ENCODE results near the gene CTNNAL1. TPM values are rescaled to one million over a fixed set of nuclear protein-coding genes. Genes with fewer than 3 reads are reported as not detected.

Gene CTNNAL1
- total RNA-seq, 1 donor from 2014 or later, result 63.4 TPM

- no peak overlapping the region for H3K4me3 ChIP-seq (ENCODE audit: low read depth, low read length)
- TF ChIP-seq CTCF (IDR thresholded peaks at IDR 0.05; ENCODE audit: insufficient read depth, low read length, severe bottlenecking), result peak; percentile 43
- H3K27me3 ChIP-seq (ENCODE audit: control insufficient read depth, insufficient read depth, low read length), result no peaks in the 10 kb centered on the region
- FAIRE-seq (no peak), DNase-seq (ENCODE audit: low read depth) (peak; percentile 64)
- H3K36me3 ChIP-seq (ENCODE audit: control insufficient read depth, insufficient read depth, low read length), result no peaks in the 10 kb centered on the region
These were observed 59.2 kb downstream of the CTNNAL1 start for GRCh38 chr9:108953983-108954574.

GRCh38 chr9:108951578-108951977 lies 61.7 kb downstream of the CTNNAL1 start:
- no peaks in the 10 kb centered on the region for H3K27me3 ChIP-seq (ENCODE audit: control insufficient read depth, insufficient read depth, low read length)
- no peak for TF ChIP-seq CTCF (IDR thresholded peaks at IDR 0.05; ENCODE audit: insufficient read depth, low read length, severe bottlenecking)
- no peak for FAIRE-seq
- H3K36me3 ChIP-seq (ENCODE audit: control insufficient read depth, insufficient read depth, low read length), result no peaks in the 10 kb centered on the region
- no peak overlapping the region for H3K4me3 ChIP-seq (ENCODE audit: low read depth, low read length)
- DNase-seq (ENCODE audit: low read depth), result peak; percentile 8

- Histone ChIP-seq H3K27me3 (ENCODE audit: control insufficient read depth, insufficient read depth, low read length) (no peaks in the 10 kb centered on the region), H3K36me3 (ENCODE audit: control insufficient read depth, insufficient read depth, low read length) (no peaks in the 10 kb centered on the region), H3K4me3 (ENCODE audit: low read depth, low read length) (no peak overlapping the region)
- TF ChIP-seq CTCF (IDR thresholded peaks at IDR 0.05; ENCODE audit: insufficient read depth, low read length, severe bottlenecking), result no peak
- no peak for FAIRE-seq
- DNase-seq (ENCODE audit: low read depth), result no peak
These were observed 63.1 kb downstream of the CTNNAL1 start for GRCh38 chr9:108950168-108950567.

- FAIRE-seq, result no peak
- TF ChIP-seq CTCF (IDR thresholded peaks at IDR 0.05; ENCODE audit: insufficient read depth, low read length, severe bottlenecking), result no peak
These were observed 73.3 kb downstream of the CTNNAL1 start for GRCh38 chr9:108939975-108940374.

GRCh38 chr9:108937561-108938305 lies 75.6 kb downstream of the CTNNAL1 start:
- H3K36me3 ChIP-seq (ENCODE audit: control insufficient read depth, insufficient read depth, low read length), result peaks cover 4% of the 10 kb centered on the region
- no peak overlapping the region for H3K4me3 ChIP-seq (ENCODE audit: low read depth, low read length)
- no peak for DNase-seq (ENCODE audit: low read depth)
- no peaks in the 10 kb centered on the region for H3K27me3 ChIP-seq (ENCODE audit: control insufficient read depth, insufficient read depth, low read length)
- no peak for TF ChIP-seq CTCF (IDR thresholded peaks at IDR 0.05; ENCODE audit: insufficient read depth, low read length, severe bottlenecking)
- FAIRE-seq, result no peak

More at GRCh38 chr9:108939975-108940374, 73.3 kb downstream of the CTNNAL1 start:
- DNase-seq (ENCODE audit: low read depth), result no peak
- H3K4me3 ChIP-seq (ENCODE audit: low read depth, low read length), result no peak overlapping the region
- peaks cover 6% of the 10 kb centered on the region for H3K36me3 ChIP-seq (ENCODE audit: control insufficient read depth, insufficient read depth, low read length)
- H3K27me3 ChIP-seq (ENCODE audit: control insufficient read depth, insufficient read depth, low read length), result no peaks in the 10 kb centered on the region

Data from bronchial epithelial cell (primary cell).